H9 (cell line): ENCODE data around the gene MUS81. TPM values are rescaled to one million over a fixed set of nuclear protein-coding genes. Genes with fewer than 3 reads are reported as not detected.

Source experiments
- DNase-seq: peaks from one replicate; pipeline ENCODE4 v3.0.0-alpha.2; 2017
- H2AFZ ChIP-seq: one replicate; pipeline ENCODE4 v1.6.1; 2013; ENCODE audit warnings: mild to moderate bottlenecking, low read length, control low read depth, moderate library complexity
- H2AK5ac ChIP-seq: 2 replicates; pipeline ENCODE4 v1.6.1; 2013; ENCODE audit warnings: low read length, control low read depth, mixed read lengths; ENCODE audit not compliant: insufficient read length
- H2BK120ac ChIP-seq: one replicate; pipeline ENCODE4 v1.6.1; 2013; ENCODE audit warnings: low read depth, mild to moderate bottlenecking, low read length, control low read depth, inconsistent platforms; ENCODE audit not compliant: poor library complexity, severe bottlenecking
- H2BK12ac ChIP-seq: 2 replicates; pipeline ENCODE4 v1.6.1; 2013; ENCODE audit warnings: low read length, control low read depth, mixed read lengths, low read depth; ENCODE audit not compliant: insufficient read length
- H2BK15ac ChIP-seq: 2 replicates; pipeline ENCODE4 v1.6.1; 2013; ENCODE audit warnings: low read depth, low read length, control low read depth
- H2BK20ac ChIP-seq: one replicate; pipeline ENCODE4 v1.6.1; 2013; ENCODE audit warnings: low read depth, mild to moderate bottlenecking, low read length, control low read depth, inconsistent platforms; ENCODE audit not compliant: poor library complexity, severe bottlenecking
- H2BK5ac ChIP-seq: 2 replicates; pipeline ENCODE4 v1.6.1; 2013; ENCODE audit warnings: low read length, control low read depth, mixed read lengths; ENCODE audit not compliant: insufficient read length
- H3K14ac ChIP-seq: 2 replicates; pipeline ENCODE4 v1.6.1; 2013; ENCODE audit warnings: low read length, control low read depth; ENCODE audit not compliant: insufficient read depth
- H3K18ac ChIP-seq: 2 replicates; pipeline ENCODE4 v1.6.1; 2013; ENCODE audit warnings: low read depth, mild to moderate bottlenecking, mixed read lengths, low read length, control low read depth; ENCODE audit not compliant: insufficient read length
- H3K23ac ChIP-seq: 2 replicates; pipeline ENCODE4 v1.6.1; 2013; ENCODE audit warnings: low read length, control low read depth, mixed read lengths, low read depth; ENCODE audit not compliant: insufficient read length
- H3K23me2 ChIP-seq: 2 replicates; pipeline ENCODE4 v1.6.1; 2013; ENCODE audit warnings: low read depth, mild to moderate bottlenecking, mixed read lengths, low read length, control low read depth; ENCODE audit not compliant: insufficient read length, poor library complexity, severe bottlenecking
- H3K27ac ChIP-seq: 2 replicates; pipeline ENCODE4 v1.5.1; 2013; ENCODE audit warnings: low read length, control low read depth, mixed read lengths, low read depth; ENCODE audit not compliant: insufficient read length
- H3K27me3 ChIP-seq: 2 replicates; pipeline ENCODE4 v1.6.1; 2013; ENCODE audit warnings: low read length, control low read depth, inconsistent platforms; ENCODE audit not compliant: insufficient read depth
- H3K4ac ChIP-seq: 2 replicates; pipeline ENCODE4 v1.6.1; 2013; ENCODE audit warnings: low read depth, mild to moderate bottlenecking, control low read depth, inconsistent platforms, low read length, moderate library complexity
- H3K4me1 ChIP-seq: 2 replicates; pipeline ENCODE4 v1.6.1; 2013; ENCODE audit warnings: low read length, control low read depth, inconsistent platforms; ENCODE audit not compliant: insufficient read depth
- H3K4me2 ChIP-seq: 2 replicates; pipeline ENCODE4 v1.6.1; 2013; ENCODE audit warnings: low read length, control low read depth, mixed read lengths; ENCODE audit not compliant: insufficient read length, insufficient read depth
- H3K56ac ChIP-seq: 2 replicates; pipeline ENCODE4 v1.6.1; 2013; ENCODE audit warnings: low read depth, mild to moderate bottlenecking, mixed read lengths, low read length, control low read depth; ENCODE audit not compliant: insufficient read length
- H3K79me1 ChIP-seq: 2 replicates; pipeline ENCODE4 v1.6.1; 2013; ENCODE audit warnings: low read depth, mild to moderate bottlenecking, moderate library complexity, low read length, control low read depth, inconsistent platforms; ENCODE audit not compliant: insufficient read depth, poor library complexity, severe bottlenecking
- H3K79me2 ChIP-seq: 2 replicates; pipeline ENCODE4 v1.6.1; 2013; ENCODE audit warnings: low read length, control low read depth, inconsistent platforms; ENCODE audit not compliant: insufficient read depth
- H3K9ac ChIP-seq: 2 replicates; pipeline ENCODE4 v1.6.1; 2013; ENCODE audit warnings: low read length, control low read depth, mixed read lengths; ENCODE audit not compliant: insufficient read length; ENCODE audit errors: extremely low read depth
- H3K9me3 ChIP-seq: one replicate; pipeline ENCODE4 v1.6.1; 2013; ENCODE audit warnings: low read depth, low read length, inconsistent platforms; ENCODE audit not compliant: control insufficient read depth
- H3T11ph ChIP-seq: one replicate; pipeline ENCODE4 v1.6.1; 2013; ENCODE audit warnings: mild to moderate bottlenecking, low read length, control low read depth, inconsistent platforms
- H4K20me1 ChIP-seq: one replicate; pipeline ENCODE4 v1.6.1; 2013; ENCODE audit not compliant: control insufficient read depth, insufficient read length, insufficient read depth
- H4K5ac ChIP-seq: 2 replicates; pipeline ENCODE4 v1.6.1; 2013; ENCODE audit warnings: low read depth, mild to moderate bottlenecking, mixed read lengths, low read length, control low read depth; ENCODE audit not compliant: insufficient read length
- H4K8ac ChIP-seq: replicated peaks from 2 replicates; pipeline ENCODE4 v1.6.1; 2013; ENCODE audit warnings: low read length, control low read depth, mixed read lengths, low read depth; ENCODE audit not compliant: insufficient read length
- H4K91ac ChIP-seq: 2 replicates; pipeline ENCODE4 v1.6.1; 2013; ENCODE audit warnings: low read depth, mild to moderate bottlenecking, moderate library complexity, mixed read lengths, low read length, control low read depth; ENCODE audit not compliant: insufficient read length
- H3K27ac Mint-ChIP-seq, 3 experiments: 2 replicates in 2 of 3; 3 replicates in 1 of 3; pipeline ENCODE4 v1.8.0; 2020 to 2021; ENCODE audit warnings: mixed read lengths in 3 of 3, mild to moderate bottlenecking in 1 of 3, moderate library complexity in 1 of 3
- H3K27me3 Mint-ChIP-seq: 2 replicates; pipeline ENCODE4 v1.8.0; 2021; ENCODE audit warnings: low read depth, mild to moderate bottlenecking, moderate library complexity, mixed read lengths
- H3K36me3 Mint-ChIP-seq, 3 experiments: 2 replicates in 2 of 3; 3 replicates in 1 of 3; pipeline ENCODE4 v1.8.0; 2020 to 2021; ENCODE audit warnings: low read depth in 3 of 3, mixed read lengths in 3 of 3; ENCODE audit not compliant: insufficient read depth in 1 of 3
- H3K4me1 Mint-ChIP-seq, 2 experiments: 2 replicates each; pipeline ENCODE4 v1.8.0; 2020; ENCODE audit warnings: mixed read lengths in 2 of 2
- H3K4me3 Mint-ChIP-seq, 2 experiments: 2 replicates in 1 of 2; 3 replicates in 1 of 2; pipeline ENCODE4 v1.8.0; 2020 to 2021; ENCODE audit warnings: mild to moderate bottlenecking in 2 of 2, mixed read lengths in 2 of 2, moderate library complexity in 1 of 2
- H3K9me3 Mint-ChIP-seq, 2 experiments: 2 replicates in 1 of 2; 3 replicates in 1 of 2; pipeline ENCODE4 v1.8.0; 2020; ENCODE audit warnings: mild to moderate bottlenecking in 2 of 2, mixed read lengths in 2 of 2, moderate library complexity in 1 of 2
- WGBS: extraction: QIAGEN DNeasy Blood & Tissue Kit; methylation state at CpG from one replicate; pipeline ENCODE4 v1.1.7; 2013; ENCODE audit warnings: missing lambda C conversion rate, low lambda C conversion rate, mixed read lengths; ENCODE audit not compliant: insufficient read length; ENCODE audit errors: extremely low coverage; 5-methylcytosine and 5-hydroxymethylcytosine counted together
- total RNA-seq: library from RNA; stranded (reverse); gene quantifications from 2 replicates; pipeline ENCODE4 v1.2.1, GENCODE V29; 2021
- TF ChIP-seq, protein P1 (sequence below): fragments of 200-600 bp; sonication (generic); conservative IDR thresholded peaks from 3 replicates; pipeline ENCODE4 v1.8.0; 2021; ENCODE audit warnings: antibody characterized with exemption, mild to moderate bottlenecking

The MUS81 gene
- total RNA-seq, 1 experiment from 2014 or later = 49.2 TPM

DNA sequence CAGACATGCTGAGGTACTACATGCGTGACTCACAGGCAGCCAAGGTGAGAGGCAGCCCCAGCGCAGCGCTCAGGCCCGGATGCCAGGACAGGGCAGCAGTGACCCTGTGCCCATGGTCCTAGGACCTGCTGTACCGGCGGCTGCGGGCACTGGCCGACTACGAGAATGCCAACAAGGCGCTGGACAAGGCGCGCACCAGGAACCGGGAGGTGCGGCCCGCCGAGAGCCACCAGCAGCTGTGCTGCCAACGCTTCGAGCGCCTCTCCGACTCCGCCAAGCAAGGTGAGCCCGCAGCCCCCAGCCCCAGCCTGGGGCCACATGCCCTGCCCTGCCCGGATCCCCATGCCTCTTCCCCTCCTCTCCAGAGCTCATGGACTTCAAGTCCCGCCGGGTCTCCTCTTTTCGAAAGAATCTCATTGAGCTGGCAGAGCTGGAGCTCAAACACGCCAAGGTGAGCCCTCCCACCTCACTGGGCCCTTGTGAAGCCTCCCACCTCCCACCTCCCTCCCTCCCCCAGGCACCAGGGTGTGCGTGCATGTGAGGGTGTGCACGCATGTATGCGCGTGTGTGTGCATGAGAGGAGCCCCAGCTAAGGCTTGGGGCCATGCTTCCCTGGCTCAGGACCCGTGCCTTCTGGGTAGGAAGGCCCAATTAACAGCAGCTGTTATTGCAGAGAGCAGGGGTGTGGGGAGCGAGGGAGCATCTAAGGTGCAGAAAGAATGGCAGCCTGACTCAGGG is 7.6 kb upstream of the MUS81 start:
- H2BK5ac ChIP-seq = no peak overlapping the region
- H3K36me3 Mint-ChIP-seq = peaks cover 47 to 58% (median 50%) of the 10 kb centered on the region in 3 experiments
- H3K23ac ChIP-seq = no peak overlapping the region
- TF ChIP-seq, protein P1, sequence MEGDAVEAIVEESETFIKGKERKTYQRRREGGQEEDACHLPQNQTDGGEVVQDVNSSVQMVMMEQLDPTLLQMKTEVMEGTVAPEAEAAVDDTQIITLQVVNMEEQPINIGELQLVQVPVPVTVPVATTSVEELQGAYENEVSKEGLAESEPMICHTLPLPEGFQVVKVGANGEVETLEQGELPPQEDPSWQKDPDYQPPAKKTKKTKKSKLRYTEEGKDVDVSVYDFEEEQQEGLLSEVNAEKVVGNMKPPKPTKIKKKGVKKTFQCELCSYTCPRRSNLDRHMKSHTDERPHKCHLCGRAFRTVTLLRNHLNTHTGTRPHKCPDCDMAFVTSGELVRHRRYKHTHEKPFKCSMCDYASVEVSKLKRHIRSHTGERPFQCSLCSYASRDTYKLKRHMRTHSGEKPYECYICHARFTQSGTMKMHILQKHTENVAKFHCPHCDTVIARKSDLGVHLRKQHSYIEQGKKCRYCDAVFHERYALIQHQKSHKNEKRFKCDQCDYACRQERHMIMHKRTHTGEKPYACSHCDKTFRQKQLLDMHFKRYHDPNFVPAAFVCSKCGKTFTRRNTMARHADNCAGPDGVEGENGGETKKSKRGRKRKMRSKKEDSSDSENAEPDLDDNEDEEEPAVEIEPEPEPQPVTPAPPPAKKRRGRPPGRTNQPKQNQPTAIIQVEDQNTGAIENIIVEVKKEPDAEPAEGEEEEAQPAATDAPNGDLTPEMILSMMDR = no peak
- no peak overlapping the region for H4K5ac ChIP-seq
- no peaks in the 10 kb centered on the region for H3K27me3 ChIP-seq
- peaks cover 14% of the 10 kb centered on the region; the same call in 1 of the 2 replicates for H3K79me2 ChIP-seq
- H2AK5ac ChIP-seq = no peak overlapping the region
- peaks cover 21 to 25% of the 10 kb centered on the region in 2 experiments for H3K4me1 Mint-ChIP-seq
- H2AFZ ChIP-seq = no peak overlapping the region
- H3K4me3 Mint-ChIP-seq = no peak overlapping the region; a peak in 1 of 5 replicates
- no peak overlapping the region for H3T11ph ChIP-seq
- no peak overlapping the region for H3K14ac ChIP-seq
- H3K27me3 Mint-ChIP-seq = peaks cover 14% of the 10 kb centered on the region
- H2BK20ac ChIP-seq = no peak overlapping the region
- H2BK12ac ChIP-seq = no peak overlapping the region
- H3K4ac ChIP-seq = no peak overlapping the region
- H4K8ac ChIP-seq = no peak overlapping the region
- H3K4me1 ChIP-seq = no peaks in the 10 kb centered on the region
- peaks cover 3% of the 10 kb centered on the region for H3K79me1 ChIP-seq
- no peak overlapping the region for H3K9ac ChIP-seq
- peak; percentile 31 for DNase-seq
- H3K23me2 ChIP-seq = peaks cover 7% of the 10 kb centered on the region
- no peak overlapping the region for H3K56ac ChIP-seq
- no peak overlapping the region for H2BK120ac ChIP-seq
- no CpG with 5 or more reads among the region's 33 CpGs for WGBS
- H3K9me3 ChIP-seq = no peaks in the 10 kb centered on the region
- no peak overlapping the region for H3K18ac ChIP-seq
- no peak overlapping the region for H3K4me2 ChIP-seq
- H4K91ac ChIP-seq = no peak overlapping the region
- H3K27ac ChIP-seq = no peak overlapping the region
- H3K9me3 Mint-ChIP-seq = peaks cover 3 to 7% of the 10 kb centered on the region in 2 experiments; a peak in 2 of 5 replicates
- H2BK15ac ChIP-seq = no peak overlapping the region
- H4K20me1 ChIP-seq = no peaks in the 10 kb centered on the region
- no peak overlapping the region for H3K27ac Mint-ChIP-seq
